Measurements from ENCODE around the gene WDR90. TPM values are rescaled to one million over a fixed set of nuclear protein-coding genes. Genes with fewer than 3 reads are reported as not detected.

WDR90 gene
- total RNA-seq, 1 experiment from 2014 or later = 47.9 TPM

- peaks cover 24% of the 10 kb centered on the region for H3K4me1 Mint-ChIP-seq (ENCODE audit: insufficient read depth, unreplicated experiment)
- H3K27me3 Mint-ChIP-seq (ENCODE audit: insufficient read depth, unreplicated experiment) = no peaks in the 10 kb centered on the region
- intact Hi-C loops (cut with micrococcal nuclease) = loop anchor here (1.0 kb wide), 1 partner anchor 35 kb away; no protein-coding TSS in a partner anchor
- BruUV-seq (replicated peaks) = no TSS peak
- H3K36me3 Mint-ChIP-seq (ENCODE audit: insufficient read depth, unreplicated experiment) = peaks cover 26% of the 10 kb centered on the region
- ChIA-PET POLR2A (interaction anchor here (0.6 to 6.3 kb wide), 7 partner anchors 14 to 1067 kb away, joined by 3 to 88 read pairs (median 10); partner anchors contain the start of genes MCRIP2, METTL26, RAB40C and WDR90), CTCF (interaction anchor here (0.6 to 2.2 kb wide), 2 partner anchors 30 to 45 kb away, joined by 3 to 18 read pairs; no protein-coding TSS in a partner anchor)
- H3K27ac Mint-ChIP-seq (ENCODE audit: low read depth, unreplicated experiment) = peak overlapping the region; percentile 85
- H3K9me3 Mint-ChIP-seq (ENCODE audit: unreplicated experiment) = no peaks in the 10 kb centered on the region
- H3K4me3 Mint-ChIP-seq (ENCODE audit: unreplicated experiment) = no peak overlapping the region
- TF ChIP-seq CTCF (IDR thresholded peaks at IDR 0.05; ENCODE audit: unreplicated experiment) = no peak
- DNase-seq (ENCODE audit: unreplicated experiment) = no peak
Measured at GRCh38 chr16:622920-623280, 26.3 kb upstream of the WDR90 start.

GRCh38 chr16:624526-625070 lies 24.6 kb upstream of the WDR90 start:
- CTCF ChIA-PET = interaction anchor here (0.6 to 1.8 kb wide), 4 partner anchors 32 to 95 kb away, joined by 3 to 5 read pairs (median 3); no protein-coding TSS in a partner anchor
- DNase-seq (ENCODE audit: unreplicated experiment) = no peak
- Mint-ChIP-seq H3K4me1 (ENCODE audit: insufficient read depth, unreplicated experiment) (peaks cover 25% of the 10 kb centered on the region), H3K9me3 (ENCODE audit: unreplicated experiment) (no peaks in the 10 kb centered on the region), H3K36me3 (ENCODE audit: insufficient read depth, unreplicated experiment) (peaks cover 35% of the 10 kb centered on the region), H3K27ac (ENCODE audit: low read depth, unreplicated experiment) (no peak overlapping the region), H3K27me3 (ENCODE audit: insufficient read depth, unreplicated experiment) (no peaks in the 10 kb centered on the region), H3K4me3 (ENCODE audit: unreplicated experiment) (no peak overlapping the region)
- intact Hi-C loops (cut with micrococcal nuclease) = no loop called here
- no TSS peak for BruUV-seq (replicated peaks)
- POLR2A ChIA-PET = interaction anchor here (1.0 to 6.3 kb wide), 3 partner anchors 12 to 60 kb away, joined by 3 to 88 read pairs (median 4); partner anchors contain the start of genes JMJD8, METTL26 and RAB40C
- no peak for TF ChIP-seq CTCF (IDR thresholded peaks at IDR 0.05; ENCODE audit: unreplicated experiment)

GRCh38 chr16:625117-625976 lies 23.8 kb upstream of the WDR90 start:
- Mint-ChIP-seq H3K4me3 (ENCODE audit: unreplicated experiment) (no peak overlapping the region), H3K36me3 (ENCODE audit: insufficient read depth, unreplicated experiment) (peaks cover 41% of the 10 kb centered on the region), H3K27me3 (ENCODE audit: insufficient read depth, unreplicated experiment) (no peaks in the 10 kb centered on the region), H3K9me3 (ENCODE audit: unreplicated experiment) (no peaks in the 10 kb centered on the region), H3K27ac (ENCODE audit: low read depth, unreplicated experiment) (peak overlapping the region; percentile 87), H3K4me1 (ENCODE audit: insufficient read depth, unreplicated experiment) (peaks cover 25% of the 10 kb centered on the region)
- CTCF ChIA-PET = interaction anchor here (0.6 to 1.8 kb wide), 2 partner anchors 33 to 94 kb away, joined by 3 to 5 read pairs; no protein-coding TSS in a partner anchor
- no peak for DNase-seq (ENCODE audit: unreplicated experiment)
- no TSS peak for BruUV-seq (replicated peaks)
- TF ChIP-seq CTCF (IDR thresholded peaks at IDR 0.05; ENCODE audit: unreplicated experiment) = no peak
- intact Hi-C loops (cut with micrococcal nuclease) = no loop called here
- POLR2A ChIA-PET = interaction anchor here (1.0 to 6.3 kb wide), 5 partner anchors 11 to 89 kb away, joined by 3 to 88 read pairs (median 4); partner anchors contain the start of genes JMJD8, METRN, METTL26 and RAB40C
